HT-29 (cell line): ENCODE results near the gene CIP2A. TPM values are rescaled to one million over a fixed set of nuclear protein-coding genes. Genes with fewer than 3 reads are reported as not detected.
"Not testable (repeated sequence)": the region's sequence is repeated elsewhere in the genome, so short reads cannot be mapped to it uniquely, and the experiment has no call there.

ENCODE experiments used
- DNase-seq: peaks from one replicate; pipeline ENCODE4 v3.0.0-alpha.2; 2015; ENCODE audit warnings: low spot score
- total RNA-seq: library from RNA; depleted of rRNA; stranded (reverse); fragments of >200 nt; shearing (Covaris generic); gene quantifications from 2 replicates; pipeline ENCODE4 v1.2.3, GENCODE V29; 2014; rRNA removed

The CIP2A gene
- total RNA-seq, result 16.2 and 22.8 TPM in 2 replicates

DNA sequence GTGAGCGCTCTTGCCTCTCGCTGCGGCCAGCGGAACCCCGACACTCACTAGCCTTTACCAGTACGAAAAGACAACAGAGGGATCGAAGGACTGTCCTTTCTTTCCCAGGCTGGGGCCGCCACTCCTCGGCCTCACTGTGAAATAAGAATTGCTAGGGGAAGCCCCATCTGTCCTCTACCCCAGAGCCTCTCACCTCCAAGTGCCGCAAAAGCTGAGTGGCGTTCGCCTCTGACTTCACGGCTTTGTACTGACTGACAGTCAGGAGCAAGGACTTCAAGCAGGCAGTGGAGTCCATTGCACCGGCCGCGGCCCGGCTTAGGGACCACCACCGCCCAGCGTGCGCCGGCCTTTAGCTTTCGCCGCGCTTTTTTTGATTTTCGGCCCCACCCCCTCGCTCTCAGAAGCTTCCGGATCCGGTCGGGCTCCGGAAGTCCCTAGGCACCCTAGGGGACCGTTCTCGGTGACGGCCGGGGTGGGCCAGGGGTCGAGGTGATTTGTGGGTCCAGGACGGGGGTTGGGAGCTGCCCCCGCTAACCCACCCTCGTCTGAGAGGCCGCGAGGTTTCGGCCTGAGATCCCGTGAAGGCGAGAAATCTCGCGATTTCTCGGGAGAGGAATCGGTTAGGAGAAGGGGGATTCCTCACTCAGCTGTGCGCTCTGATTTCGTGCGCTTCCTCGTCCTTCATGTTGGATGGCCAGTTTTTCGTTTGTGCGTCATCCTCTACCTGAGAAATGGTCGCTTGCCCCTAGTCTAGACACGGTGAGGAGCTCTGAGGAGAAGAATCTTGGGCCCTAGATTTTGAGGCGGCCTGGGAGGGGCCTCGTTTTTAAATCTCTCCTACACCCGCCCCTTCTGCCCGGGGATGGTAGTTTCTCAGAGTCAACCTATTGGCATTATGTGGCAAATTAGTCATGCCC lies at the start of gene CIP2A, which contains the start of gene DZIP3:
Gene CIP2A (minus strand): TSS at position 358 of the 917 bp plus-strand sequence. CDS start 63 bp downstream, at position 295.
Gene DZIP3 (plus strand): TSS at position 642 of the 917 bp plus-strand sequence. CDS start 15,685 bp downstream, outside the sequence.
- DNase-seq, result peak; percentile 94

- no peak for DNase-seq
Observed at GRCh38 chr3:108629974-108630373, 40.7 kb upstream of the CIP2A start.

GRCh38 chr3:108623504-108623903 lies 34.3 kb upstream of the CIP2A start:
- DNase-seq, result no peak

DNA sequence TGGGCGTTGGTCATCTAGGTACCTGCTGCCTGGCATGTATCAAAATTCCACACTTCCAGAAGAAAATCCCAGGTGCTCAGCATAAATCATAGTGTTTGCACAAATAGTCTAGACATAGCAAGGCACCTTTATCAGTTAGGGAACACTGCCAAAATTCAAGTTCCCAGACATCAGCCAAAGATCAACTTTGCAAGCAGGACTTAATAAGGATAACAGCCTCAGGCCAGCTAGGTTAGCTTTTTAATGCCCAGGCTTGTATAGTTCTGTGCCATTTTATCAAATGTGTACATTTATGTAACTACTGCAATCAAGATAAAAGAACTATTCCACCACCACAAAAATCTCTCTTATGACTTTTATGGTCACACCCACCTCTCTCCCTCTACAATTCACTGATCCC lies 31.0 kb upstream of the CIP2A start:
- DNase-seq, result peak; percentile 30

GRCh38 chr3:108616090-108616489 lies 26.9 kb upstream of the CIP2A start:
- not testable (repeated sequence) for DNase-seq

DNA sequence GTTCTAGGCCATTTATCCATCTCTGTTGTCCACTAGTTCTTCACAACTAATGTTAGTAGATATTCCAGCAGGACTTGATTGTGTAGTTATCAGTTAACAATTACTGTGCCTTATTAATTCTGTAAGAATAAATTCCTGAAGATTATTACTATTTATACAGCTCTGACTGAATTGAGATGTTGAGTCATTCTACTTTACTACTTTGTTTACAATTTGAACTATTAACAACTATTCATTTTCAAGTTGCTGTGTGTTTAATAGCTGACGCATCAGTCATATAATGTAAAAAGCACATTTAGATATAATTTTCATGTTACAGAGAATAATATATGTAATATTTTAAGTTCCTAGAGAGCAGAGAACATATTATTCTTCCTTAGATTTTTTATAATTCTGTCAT lies 21.4 kb upstream of the CIP2A start:
- no peak for DNase-seq

- DNase-seq, result no peak
Observed at GRCh38 chr3:108608750-108609149, 19.5 kb upstream of the CIP2A start.

GRCh38 chr3:108605491-108605890 lies 16.3 kb upstream of the CIP2A start:
- DNase-seq, result no peak

DNA sequence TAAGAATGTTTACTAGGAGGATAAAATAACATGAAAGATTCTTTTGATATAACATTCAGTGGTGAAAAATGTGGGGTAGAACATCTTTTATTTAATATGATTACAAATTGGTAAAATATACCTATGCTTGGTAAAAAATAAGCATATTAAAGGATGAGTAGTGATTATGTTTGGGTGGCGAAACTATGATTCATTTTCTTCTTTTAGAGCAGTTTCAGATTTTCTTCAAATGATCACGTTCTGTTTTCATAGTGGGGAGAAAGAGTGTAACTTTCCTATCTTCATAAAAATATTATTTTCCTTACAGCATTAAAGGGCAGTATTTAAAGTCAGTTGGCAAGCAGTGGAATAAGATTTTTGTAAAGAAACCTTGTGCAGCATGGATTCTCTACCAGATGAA lies 15.8 kb upstream of the CIP2A start:
- DNase-seq, result no peak

GRCh38 chr3:108603691-108604090 lies 14.5 kb upstream of the CIP2A start:
- no peak for DNase-seq

DNA sequence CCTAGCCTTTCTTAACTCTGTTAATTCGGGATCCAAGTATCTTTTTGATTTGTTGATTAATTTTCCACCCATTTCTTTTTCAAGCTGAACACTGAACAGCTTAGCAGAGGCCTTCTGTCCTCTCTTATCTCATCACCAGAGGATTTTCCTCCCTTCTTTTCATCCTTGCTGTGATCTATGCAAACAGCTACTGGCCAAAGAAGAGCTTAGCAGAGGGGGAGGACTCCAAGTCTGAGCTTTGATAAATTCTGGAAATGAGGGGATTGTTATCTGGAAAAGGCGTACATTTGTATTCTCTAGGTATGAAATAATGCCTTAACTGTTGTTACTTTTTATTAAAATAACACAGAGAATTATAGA lies 13.7 kb upstream of the CIP2A start:
- no peak for DNase-seq

- DNase-seq, result no peak
Observed at GRCh38 chr3:108602249-108602934, 13.2 kb upstream of the CIP2A start.

- DNase-seq, result no peak
Observed at GRCh38 chr3:108599677-108600409, 10.6 kb upstream of the CIP2A start.

GRCh38 chr3:108598375-108598774 lies 9.1 kb upstream of the CIP2A start:
- no peak for DNase-seq

DNA sequence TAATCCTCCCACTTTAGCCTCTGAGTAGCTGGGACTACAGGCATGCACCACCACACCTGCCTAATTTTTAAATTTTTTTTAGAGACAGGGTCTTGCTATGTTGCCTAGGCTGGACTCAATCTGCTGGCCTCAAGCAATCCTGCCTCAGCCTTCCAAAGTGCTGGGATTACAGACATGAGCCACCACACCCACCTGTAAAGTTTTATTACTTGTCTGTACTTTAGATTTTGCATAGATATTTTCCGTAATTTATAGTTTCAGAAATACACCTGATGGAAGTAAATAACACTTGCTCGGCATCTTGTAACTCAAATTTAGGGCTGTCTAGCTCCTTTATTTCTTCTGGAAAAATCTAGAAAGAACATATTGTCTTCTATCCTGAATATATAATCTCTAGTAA lies 6.1 kb upstream of the CIP2A start:
- no peak for DNase-seq

GRCh38 chr3:108590460-108590859 lies 1.2 kb upstream of the CIP2A start:
- peak; percentile 9 for DNase-seq

DNA sequence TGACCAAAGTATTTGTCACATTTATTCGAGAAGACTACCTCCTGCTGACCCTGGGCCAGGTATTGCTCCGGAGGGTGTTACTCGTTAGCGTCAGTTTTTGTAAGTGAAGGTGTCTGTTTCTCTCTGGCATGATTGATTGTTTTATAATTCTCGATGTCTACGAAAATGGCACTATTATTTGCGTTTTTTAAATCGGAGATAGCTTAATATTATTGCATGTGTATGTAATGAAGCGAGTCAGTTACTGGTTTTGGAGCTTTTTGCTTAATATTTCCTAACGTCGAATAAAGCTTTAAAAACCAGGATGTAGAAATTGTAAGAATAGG lies 723 bp upstream of the CIP2A start:
- no peak for DNase-seq

DNA sequence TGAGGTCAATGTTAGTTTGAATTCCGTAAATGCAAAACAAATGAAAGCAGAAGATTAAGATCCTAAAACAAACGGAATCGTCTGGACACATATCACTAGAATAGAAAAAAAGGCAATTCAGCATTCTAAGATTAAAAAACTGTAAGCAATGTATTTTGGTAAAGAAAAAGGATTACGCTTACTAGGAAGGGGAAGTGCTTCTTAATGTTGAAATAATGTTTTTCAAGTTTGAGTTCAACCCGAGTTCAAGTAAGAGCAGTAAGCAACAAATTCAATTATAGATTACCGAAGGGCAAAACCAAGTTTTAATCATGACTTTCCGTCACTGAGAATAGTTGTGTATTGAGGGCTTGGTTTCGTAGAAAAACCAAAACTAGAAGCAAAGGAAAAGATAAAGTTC lies 637 bp downstream of the CIP2A start:
- DNase-seq, result no peak

- no peak for DNase-seq
Observed at GRCh38 chr3:108578064-108578463, 11.2 kb downstream of the CIP2A start.

- DNase-seq, result no peak
Observed at GRCh38 chr3:108569336-108569735, 19.9 kb downstream of the CIP2A start.

- DNase-seq, result no peak
Observed at GRCh38 chr3:108566599-108566998, 22.6 kb downstream of the CIP2A start.

DNA sequence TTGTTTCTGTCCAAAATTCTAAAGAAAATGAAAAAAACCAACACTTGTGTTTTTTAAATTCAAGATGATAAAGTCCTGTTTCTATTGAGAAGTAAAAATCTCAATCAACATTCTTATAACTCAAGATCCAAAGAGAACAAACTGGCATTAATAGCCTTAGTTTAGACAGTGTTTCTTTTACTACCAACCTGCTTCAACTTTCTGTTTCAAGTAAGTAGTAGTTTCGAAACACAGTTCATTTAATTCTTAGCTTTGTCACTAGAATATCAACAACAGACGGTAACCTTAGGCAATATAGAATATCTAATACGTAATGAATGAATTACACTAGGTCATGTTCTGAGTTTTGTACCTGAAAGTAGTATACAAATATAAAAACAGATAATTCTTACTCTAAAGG lies 23.7 kb downstream of the CIP2A start:
- DNase-seq, result no peak
